ENCODE measurements around the gene SLC35A1. TPM values are rescaled to one million over a fixed set of nuclear protein-coding genes. Genes with fewer than 3 reads are reported as not detected.

The SLC35A1 gene
- total RNA-seq, 2 donors from 2014 or later = 10.3 to 11.6 TPM

DNA sequence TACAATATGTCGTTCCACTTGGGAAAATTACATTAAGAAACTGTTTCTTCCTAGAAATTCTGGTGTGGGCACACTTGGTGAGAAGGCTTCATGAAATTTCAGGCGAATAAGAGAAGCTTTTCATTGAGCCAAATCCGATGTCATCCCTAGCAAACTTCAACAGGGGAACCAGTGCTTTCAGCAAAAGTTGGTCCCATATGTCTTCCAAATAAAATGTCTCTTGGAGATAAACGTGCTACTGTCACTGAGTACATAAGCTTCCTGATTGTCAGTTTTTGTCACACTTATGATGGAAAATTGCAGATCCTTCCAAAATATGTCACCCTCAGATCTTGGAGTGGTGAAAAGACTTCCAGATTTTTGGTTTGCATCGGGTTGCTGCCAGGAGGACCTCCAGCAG is 31.1 kb upstream of the SLC35A1 start:
- Histone ChIP-seq H3K27me3 (no peaks in the 10 kb centered on the region), H3K9me3 (no peaks in the 10 kb centered on the region), H3K4me3 (no peak overlapping the region), H3K4me1 (no peaks in the 10 kb centered on the region), H3K27ac (no peak overlapping the region), H3K36me3 (no peaks in the 10 kb centered on the region)
- no peak for TF ChIP-seq CTCF (IDR thresholded peaks at IDR 0.05)
- no peak for DNase-seq (ENCODE audit: low spot score)

GRCh38 chr6:87444362-87444761 is 28.4 kb upstream of the SLC35A1 start:
- TF ChIP-seq CTCF (IDR thresholded peaks at IDR 0.05) = no peak
- H3K27me3 ChIP-seq = no peaks in the 10 kb centered on the region
- H3K9me3 ChIP-seq = no peaks in the 10 kb centered on the region
- H3K4me3 ChIP-seq = no peak overlapping the region
- no peaks in the 10 kb centered on the region for H3K4me1 ChIP-seq
- no peak overlapping the region for H3K27ac ChIP-seq
- no peak for DNase-seq (ENCODE audit: low spot score)
- no peaks in the 10 kb centered on the region for H3K36me3 ChIP-seq

DNA sequence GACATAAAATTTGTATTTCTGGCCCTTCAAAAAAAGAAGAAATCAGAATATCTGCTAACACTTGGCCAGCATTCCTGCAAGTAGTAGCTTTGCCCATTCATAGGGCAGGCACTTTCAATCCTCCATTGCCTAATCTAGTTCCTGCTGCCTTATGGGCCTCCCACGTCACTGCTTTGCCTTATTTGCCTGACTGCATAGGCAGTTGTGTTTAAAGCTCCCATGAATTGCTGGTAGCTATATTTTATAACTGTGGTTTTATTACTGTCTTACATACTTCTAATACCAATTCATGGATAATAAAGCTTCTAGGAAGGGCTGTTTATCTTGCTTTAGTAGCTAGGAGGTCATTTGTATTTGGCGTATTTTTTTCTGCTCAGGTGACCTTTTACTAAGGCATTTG is 7.7 kb upstream of the SLC35A1 start:
- Histone ChIP-seq H3K27ac (no peak overlapping the region), H3K4me1 (no peaks in the 10 kb centered on the region), H3K9me3 (peaks cover 0 to 9% of the 10 kb centered on the region in 2 donors), H3K4me3 (no peak overlapping the region), H3K27me3 (no peaks in the 10 kb centered on the region), H3K36me3 (no peaks in the 10 kb centered on the region)
- DNase-seq (ENCODE audit: low spot score) = no peak
- TF ChIP-seq CTCF (IDR thresholded peaks at IDR 0.05) = no peak

- no peak for TF ChIP-seq CTCF (IDR thresholded peaks at IDR 0.05)
These were observed 687 bp downstream of the SLC35A1 start for GRCh38 chr6:87473419-87473903.

GRCh38 chr6:87481931-87482330 is 9.2 kb downstream of the SLC35A1 start:
- Histone ChIP-seq H3K4me1 (no peaks in the 10 kb centered on the region), H3K27me3 (no peaks in the 10 kb centered on the region), H3K27ac (no peak overlapping the region), H3K4me3 (no peak overlapping the region), H3K36me3 (no peaks in the 10 kb centered on the region), H3K9me3 (no peaks in the 10 kb centered on the region)
- TF ChIP-seq CTCF (IDR thresholded peaks at IDR 0.05) = no peak
- DNase-seq (ENCODE audit: low spot score) = no peak

More at GRCh38 chr6:87473419-87473903, 687 bp downstream of the SLC35A1 start:
- Histone ChIP-seq H3K9me3 (no peaks in the 10 kb centered on the region), H3K4me1 (peaks cover 0 to 11% of the 10 kb centered on the region in 2 donors), H3K36me3 (no peaks in the 10 kb centered on the region), H3K4me3 (peak overlapping the region; percentile 90 to 93), H3K27me3 (no peaks in the 10 kb centered on the region), H3K27ac (peak overlapping the region; percentile 95 to 96)
- DNase-seq (ENCODE audit: low spot score) = no peak

- Histone ChIP-seq H3K4me3 (no peak overlapping the region), H3K9me3 (no peaks in the 10 kb centered on the region), H3K36me3 (no peaks in the 10 kb centered on the region), H3K27ac (no peak overlapping the region), H3K27me3 (no peaks in the 10 kb centered on the region), H3K4me1 (no peaks in the 10 kb centered on the region)
- DNase-seq (ENCODE audit: low spot score) = no peak
- no peak for TF ChIP-seq CTCF (IDR thresholded peaks at IDR 0.05)
These were observed 9.6 kb downstream of the SLC35A1 start for GRCh38 chr6:87482366-87482765.
